GM21529 (cell line): ENCODE data around the gene HSCB.
"Not testable (repeated sequence)": the region's sequence is repeated elsewhere in the genome, so short reads cannot be mapped to it uniquely, and the experiment has no call there.

Experiments
- ATAC-seq: cut with Tn5 transposase; IDR thresholded peaks from one replicate; pipeline ENCODE4 v1.9.1; 2021; ENCODE audit not compliant: unreplicated experiment

HSCB gene

GRCh38 chr22:28741785-28742561 lies at the start of gene HSCB, which contains the start of gene CHEK2:
Gene HSCB, plus strand, starts transcription at chr22:28742039. Its CDS starts 57 bp downstream, at chr22:28742096.
Gene CHEK2, minus strand, starts transcription at chr22:28741820. Its CDS starts 7,099 bp downstream, at chr22:28734721.
- peak; percentile 90 for ATAC-seq

DNA sequence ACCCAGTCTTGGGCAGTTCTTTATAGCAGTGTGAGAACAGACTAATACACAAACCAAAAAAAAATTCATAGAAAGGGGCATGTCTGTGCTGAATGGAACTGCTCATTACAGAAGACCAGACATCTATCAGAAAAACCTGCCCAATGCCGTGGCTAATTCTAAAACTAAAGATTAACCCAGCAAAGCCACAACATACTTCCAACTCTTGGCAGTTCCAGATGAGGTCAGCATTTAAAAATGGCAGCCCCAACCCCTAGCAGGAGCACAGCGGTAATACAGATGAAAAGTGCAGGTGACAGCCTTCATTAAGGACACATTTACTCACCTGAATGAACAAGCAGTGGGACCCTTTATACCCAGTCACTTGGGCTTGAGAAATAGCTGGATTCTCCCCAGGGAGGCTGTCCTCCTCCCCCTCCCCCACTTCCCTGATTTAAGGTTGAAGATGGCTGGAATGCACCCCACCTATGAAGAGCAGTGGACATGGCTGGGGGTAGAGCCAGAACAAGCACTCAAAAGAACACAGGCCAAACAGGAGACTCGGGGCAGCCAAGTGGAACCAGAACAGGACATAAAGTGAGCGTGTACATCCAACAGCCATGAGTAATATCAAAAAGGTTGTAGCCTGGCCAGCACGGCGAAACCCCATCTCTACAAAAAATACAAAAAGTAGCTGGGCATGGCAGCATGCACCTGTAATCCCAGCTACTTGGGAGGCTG lies 48.6 kb upstream of the HSCB start:
- ATAC-seq: not testable (repeated sequence)

DNA sequence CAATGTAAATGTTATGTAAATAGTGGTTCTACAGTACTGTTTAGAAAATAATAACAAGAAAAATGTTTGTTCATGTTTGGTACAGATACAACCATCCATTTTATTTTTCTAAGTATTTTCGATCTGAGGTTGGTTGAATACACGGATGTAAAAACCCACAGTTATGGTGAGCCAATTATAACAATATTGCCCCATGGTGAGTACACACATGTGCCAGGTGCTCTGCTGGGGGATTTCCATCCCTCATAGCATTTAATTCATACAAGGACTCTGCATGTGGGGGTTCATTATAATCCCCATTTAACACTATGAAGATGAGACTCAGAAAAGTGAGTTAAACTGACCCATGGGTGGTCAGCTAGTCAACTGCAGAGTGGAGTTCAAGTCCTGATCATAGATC lies 38.9 kb upstream of the HSCB start:
- ATAC-seq: no peak

DNA sequence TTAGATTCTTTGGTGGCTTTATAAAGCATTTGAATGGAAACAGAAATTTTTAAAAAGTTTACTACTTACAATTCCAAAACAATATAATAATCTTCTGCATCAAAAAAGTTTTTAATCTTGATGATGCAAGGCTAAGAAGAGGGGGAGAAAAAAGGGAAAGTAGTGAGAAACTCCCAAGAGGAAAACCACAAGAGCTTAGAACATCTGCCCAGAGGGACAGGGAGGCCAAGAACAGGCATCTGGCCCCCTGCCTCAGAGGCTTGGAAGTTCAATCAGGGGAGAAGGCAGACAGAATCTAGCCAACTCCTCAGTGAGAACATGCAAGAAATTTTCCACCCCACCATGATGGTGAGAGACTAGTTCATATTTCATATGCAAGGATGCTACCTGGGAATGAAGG lies 38.4 kb upstream of the HSCB start:
- no peak for ATAC-seq

- no peak for ATAC-seq
Observed at GRCh38 chr22:28706845-28707244, 35.0 kb upstream of the HSCB start.

GRCh38 chr22:28710107-28710506 lies 31.7 kb upstream of the HSCB start:
- ATAC-seq: no peak

DNA sequence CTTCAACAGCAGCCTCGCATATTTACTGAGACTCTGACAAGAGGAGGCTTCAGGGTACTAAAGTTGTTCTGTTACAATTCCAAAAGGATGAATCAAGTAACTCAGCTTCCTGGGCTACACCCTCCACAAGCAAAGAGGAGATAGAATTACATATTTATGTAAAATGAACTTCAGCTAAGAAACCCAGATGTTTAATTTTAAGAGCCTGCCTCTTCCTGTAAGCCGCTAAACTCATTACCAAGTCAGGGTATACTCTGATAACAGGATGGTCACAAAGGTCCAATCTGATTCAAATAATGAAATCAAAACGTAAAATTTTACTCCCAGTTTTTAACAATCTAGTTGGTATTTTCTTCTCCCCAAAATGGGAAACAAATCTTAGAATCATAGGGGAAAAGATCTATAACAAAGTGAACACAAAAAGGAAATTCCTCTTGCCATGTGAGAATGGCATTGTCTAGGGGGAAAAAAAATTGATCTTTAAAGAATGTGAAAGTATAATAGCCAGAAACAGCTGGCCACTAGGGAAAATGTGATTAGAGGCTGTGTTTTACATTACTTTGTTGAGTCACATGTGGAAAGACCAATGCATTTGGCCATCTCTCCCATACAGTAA lies 31.2 kb upstream of the HSCB start:
- no peak for ATAC-seq

GRCh38 chr22:28711341-28711740 lies 30.5 kb upstream of the HSCB start:
- ATAC-seq: no peak

DNA sequence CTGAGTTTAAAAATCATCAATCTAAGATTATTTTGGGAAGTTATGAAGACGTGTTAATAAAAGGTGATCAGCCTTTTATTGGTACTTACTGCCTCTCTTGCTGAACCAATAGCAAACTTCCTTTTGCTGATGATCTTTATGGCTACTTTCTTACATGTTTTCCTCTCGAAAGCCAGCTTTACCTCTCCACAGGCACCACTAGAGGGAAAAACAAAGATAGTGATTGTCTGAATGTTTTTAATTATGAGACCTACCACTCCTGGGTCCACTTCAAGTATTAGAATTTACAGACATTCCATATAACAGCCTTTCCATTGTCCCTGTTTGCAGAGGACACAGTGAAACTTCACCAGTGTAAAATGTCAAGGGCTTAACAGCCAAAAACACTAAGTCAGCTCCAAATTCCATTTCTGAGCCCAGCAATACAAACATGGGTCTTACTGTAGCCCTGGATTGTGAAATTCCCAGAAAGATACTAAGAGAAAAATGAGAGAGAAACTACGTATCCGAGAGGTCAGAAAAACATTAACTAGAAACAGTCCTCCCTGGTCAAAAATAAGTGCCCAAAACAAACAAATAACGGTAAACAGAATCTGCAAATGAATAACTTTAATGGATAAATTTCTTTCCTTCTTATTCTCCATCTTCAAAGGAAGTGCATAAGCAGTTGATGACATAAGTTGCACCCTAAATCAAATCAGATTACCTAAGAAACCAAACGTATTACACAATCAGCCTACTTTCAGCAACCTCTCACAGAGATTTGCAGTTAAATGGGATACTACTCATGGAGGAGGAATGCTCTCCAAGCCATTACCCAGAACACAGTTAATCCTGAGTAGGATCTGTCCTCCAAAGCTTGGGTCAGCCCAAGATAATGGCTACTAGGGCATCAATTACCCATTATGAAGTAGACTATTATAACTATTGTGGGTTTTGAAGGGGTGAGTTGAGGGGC lies 29.7 kb upstream of the HSCB start:
- no peak for ATAC-seq

DNA sequence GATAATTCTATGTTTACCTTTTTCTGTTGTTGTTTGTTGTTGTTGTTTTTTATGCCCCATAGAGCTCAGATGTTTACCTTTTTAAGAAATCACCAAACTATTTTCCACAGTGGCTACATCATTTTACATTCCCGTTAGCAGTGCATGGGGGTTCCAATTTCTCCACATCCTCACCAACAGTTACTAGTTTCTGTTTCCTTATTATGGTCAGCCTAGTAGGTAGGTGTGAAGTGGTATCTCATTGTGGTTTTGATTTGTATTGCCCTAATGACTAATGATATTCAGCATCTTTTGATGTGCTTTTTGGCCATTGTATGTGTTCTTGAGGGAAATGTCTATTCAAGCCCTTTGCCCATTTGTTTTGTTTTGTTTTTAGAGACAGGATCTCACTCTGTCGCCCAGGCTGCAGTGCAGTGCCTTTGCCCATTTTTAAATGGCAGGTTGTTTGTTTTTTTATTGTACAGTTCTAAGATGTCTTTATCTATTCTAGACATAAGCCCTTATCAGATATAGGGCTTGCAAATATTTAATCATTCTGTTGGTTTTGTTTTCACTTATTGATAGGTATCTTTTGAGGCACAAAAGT lies 27.7 kb upstream of the HSCB start:
- ATAC-seq: no peak

GRCh38 chr22:28715611-28716010 lies 26.2 kb upstream of the HSCB start:
- no peak for ATAC-seq

- no peak for ATAC-seq
Observed at GRCh38 chr22:28716686-28717085, 25.2 kb upstream of the HSCB start.

DNA sequence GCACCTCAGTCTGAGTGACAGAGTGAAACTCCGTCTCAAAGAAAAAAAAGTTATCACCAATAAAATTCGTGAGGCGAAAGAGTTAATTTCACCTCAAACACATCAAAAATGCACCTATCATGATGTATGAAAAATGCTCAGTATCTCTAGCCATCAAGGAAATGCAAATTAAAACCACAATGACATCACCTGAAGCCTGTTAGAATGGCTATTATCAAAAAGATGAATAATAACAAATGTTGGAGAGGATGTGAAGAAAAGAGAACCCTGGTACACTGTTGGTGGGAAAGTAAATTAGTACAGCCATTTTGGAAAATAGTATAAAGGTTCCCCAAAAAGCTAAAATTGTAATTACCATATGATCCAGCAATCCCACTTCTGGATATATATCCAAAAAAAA lies 23.8 kb upstream of the HSCB start:
- ATAC-seq: no peak

- ATAC-seq: no peak
Observed at GRCh38 chr22:28728002-28728401, 13.8 kb upstream of the HSCB start.

GRCh38 chr22:28728621-28729313 lies 13.1 kb upstream of the HSCB start:
- no peak for ATAC-seq

DNA sequence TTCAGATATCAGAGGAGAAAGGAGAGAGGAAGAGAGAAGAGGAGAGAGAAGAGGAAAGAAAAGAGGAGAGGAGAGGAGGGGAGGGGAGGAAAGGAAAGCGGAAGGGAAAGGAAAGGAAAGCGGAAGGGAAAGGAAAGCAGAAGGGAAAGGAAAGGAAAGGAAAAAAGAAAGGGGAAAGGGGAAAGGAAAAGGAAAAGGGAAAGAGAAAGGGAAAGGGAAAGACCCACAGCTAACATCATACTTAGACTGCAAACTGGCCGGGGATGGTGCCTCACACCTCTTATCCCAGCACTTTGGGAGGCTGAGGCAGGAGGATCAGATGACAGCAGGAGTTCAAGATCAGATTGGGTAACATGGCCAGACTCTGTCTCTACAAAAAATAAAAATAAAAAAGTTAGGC lies 11.7 kb upstream of the HSCB start:
- no peak for ATAC-seq

DNA sequence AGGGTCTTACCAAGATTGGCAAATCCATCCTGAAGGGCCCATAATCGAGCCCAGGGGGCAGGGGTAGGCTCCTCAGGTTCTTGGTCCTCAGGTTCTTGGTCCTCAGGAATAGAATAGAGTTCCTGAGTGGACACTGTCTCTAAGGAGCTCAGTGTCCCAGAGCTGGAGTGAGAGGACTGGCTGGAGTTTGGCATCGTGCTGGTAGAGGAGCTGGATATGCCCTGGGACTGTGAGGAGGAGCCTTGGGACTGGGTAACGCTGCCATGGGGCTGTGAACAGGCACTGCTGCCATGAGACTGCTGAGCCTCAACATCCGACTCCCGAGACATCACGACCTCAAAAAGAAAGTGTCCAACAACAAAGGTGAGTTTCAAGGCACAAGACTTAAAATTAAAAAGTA lies 7.4 kb upstream of the HSCB start:
- no peak for ATAC-seq

DNA sequence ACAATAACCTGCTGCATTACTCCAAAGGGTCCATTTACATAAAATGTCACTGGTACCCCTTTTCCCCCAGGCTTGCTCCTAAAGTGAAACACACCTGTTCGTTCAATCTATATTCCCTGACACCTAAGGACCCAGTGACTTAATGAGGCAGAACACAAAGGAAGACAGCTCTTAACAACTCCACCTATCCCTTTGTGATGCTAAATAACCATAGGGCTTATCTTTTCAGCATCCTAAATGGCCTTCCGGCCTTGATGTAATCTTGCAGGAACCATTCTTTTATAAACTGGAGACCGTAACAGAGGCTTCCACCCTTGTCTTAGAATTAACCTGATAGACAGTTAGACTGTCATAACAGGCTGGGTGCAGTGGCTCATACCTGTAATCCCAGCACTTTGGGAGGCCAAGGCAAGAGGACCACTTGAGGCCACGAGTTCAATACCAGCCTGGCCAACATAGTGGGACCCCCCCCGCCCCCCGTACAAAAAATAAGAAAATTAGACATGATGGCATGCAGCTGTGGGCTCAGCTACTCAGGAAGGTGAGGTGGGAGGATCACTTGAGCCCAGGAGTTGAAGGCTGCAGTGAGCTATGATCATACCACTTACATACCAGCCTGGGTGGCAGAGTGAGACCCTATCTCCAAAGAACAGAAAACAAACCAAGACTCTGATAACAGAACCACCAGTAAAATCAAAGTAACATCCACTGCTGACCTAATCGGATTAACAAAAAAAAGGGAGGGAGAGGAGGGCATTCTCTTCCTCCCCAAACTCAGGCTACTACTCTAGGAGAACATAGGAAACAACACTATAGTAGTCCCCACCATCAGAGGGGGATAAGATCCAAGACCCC lies 5.3 kb upstream of the HSCB start:
- no peak for ATAC-seq

- ATAC-seq: no peak
Observed at GRCh38 chr22:28737701-28738100, 4.1 kb upstream of the HSCB start.
